Right atrium auricular region (tissue), 2 donors: ENCODE measurements around the gene EPM2A. TPM values are rescaled to one million over a fixed set of nuclear protein-coding genes. Genes with fewer than 3 reads are reported as not detected.

Experiments used
- DNase-seq: peaks from one replicate; pipeline ENCODE4 v3.0.0-alpha.2; 2019; ENCODE audit warnings: low spot score
- H3K27ac ChIP-seq, 2 donors: fragments of 200-600 bp; sonication (generic); 1 replicate in 1 of 2; 2 replicates in 1 of 2; pipeline ENCODE4 v1.5.1; 2016 to 2019
- H3K27me3 ChIP-seq, 2 donors: fragments of 200-600 bp; sonication (generic); one replicate each; pipeline versions ENCODE4 v1.5.1 to v1.6.0; 2017 to 2019
- H3K36me3 ChIP-seq: fragments of 200-600 bp; sonication (generic); one replicate; pipeline ENCODE4 v1.5.1; 2016
- H3K4me1 ChIP-seq, 2 donors: fragments of 200-600 bp; sonication (generic); one replicate each; pipeline versions ENCODE4 v1.5.1 to v1.6.0; 2017 to 2019
- H3K4me3 ChIP-seq, 2 donors: fragments of 200-600 bp; sonication (generic); 1 replicate in 1 of 2; 2 replicates in 1 of 2; pipeline ENCODE4 v1.5.1; 2017 to 2019; ENCODE audit warnings: mild to moderate bottlenecking in 1 of 2, moderate library complexity in 1 of 2
- H3K9me3 ChIP-seq, 2 donors: fragments of 200-600 bp; sonication (generic); one replicate each; pipeline ENCODE4 v1.5.1; 2019
- total RNA-seq, 2 donors: library from RNA; depleted of rRNA; stranded (reverse); fragments of >200 nt; gene quantifications; one replicate each; pipeline ENCODE4 v1.1.0, GENCODE V29; 2016
- TF ChIP-seq, protein P1 (sequence below), 2 donors: fragments of 200-600 bp; sonication (generic); IDR thresholded peaks; one replicate each; pipeline ENCODE4 v1.5.1; 2019; ENCODE audit warnings: antibody characterized with exemption in 2 of 2

The EPM2A gene
- total RNA-seq, 2 donors from 2014 or later, result 24.2 to 24.7 TPM

DNA sequence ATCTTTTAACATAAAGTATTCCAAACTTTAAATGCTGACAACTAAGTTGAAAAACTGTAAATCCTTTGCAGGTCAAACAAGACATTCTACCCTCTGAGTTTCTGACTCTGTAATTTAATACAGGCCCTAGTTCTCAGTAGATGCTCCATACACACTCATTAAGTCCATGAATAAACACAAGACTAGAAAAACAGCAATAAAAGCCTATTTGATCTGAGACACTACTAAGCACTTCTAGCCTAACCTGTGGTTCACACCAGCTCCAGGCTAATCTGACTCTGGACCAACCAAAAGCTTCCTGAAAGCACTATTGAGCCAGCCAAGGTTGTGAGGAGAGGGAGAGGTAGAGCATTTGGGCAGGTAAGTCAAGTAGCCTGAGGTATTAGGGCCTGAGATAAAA, 103.9 kb downstream of the EPM2A start:
- DNase-seq, result no peak
- Histone ChIP-seq H3K9me3 (no peaks in the 10 kb centered on the region), H3K36me3 (peaks cover 3% of the 10 kb centered on the region), H3K27ac (no peak overlapping the region), H3K4me1 (peaks cover 0 to 11% of the 10 kb centered on the region in 2 donors), H3K27me3 (no peaks in the 10 kb centered on the region), H3K4me3 (no peak overlapping the region)
- TF ChIP-seq, protein P1, sequence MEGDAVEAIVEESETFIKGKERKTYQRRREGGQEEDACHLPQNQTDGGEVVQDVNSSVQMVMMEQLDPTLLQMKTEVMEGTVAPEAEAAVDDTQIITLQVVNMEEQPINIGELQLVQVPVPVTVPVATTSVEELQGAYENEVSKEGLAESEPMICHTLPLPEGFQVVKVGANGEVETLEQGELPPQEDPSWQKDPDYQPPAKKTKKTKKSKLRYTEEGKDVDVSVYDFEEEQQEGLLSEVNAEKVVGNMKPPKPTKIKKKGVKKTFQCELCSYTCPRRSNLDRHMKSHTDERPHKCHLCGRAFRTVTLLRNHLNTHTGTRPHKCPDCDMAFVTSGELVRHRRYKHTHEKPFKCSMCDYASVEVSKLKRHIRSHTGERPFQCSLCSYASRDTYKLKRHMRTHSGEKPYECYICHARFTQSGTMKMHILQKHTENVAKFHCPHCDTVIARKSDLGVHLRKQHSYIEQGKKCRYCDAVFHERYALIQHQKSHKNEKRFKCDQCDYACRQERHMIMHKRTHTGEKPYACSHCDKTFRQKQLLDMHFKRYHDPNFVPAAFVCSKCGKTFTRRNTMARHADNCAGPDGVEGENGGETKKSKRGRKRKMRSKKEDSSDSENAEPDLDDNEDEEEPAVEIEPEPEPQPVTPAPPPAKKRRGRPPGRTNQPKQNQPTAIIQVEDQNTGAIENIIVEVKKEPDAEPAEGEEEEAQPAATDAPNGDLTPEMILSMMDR (IDR thresholded peaks at IDR 0.05), result no peak

DNA sequence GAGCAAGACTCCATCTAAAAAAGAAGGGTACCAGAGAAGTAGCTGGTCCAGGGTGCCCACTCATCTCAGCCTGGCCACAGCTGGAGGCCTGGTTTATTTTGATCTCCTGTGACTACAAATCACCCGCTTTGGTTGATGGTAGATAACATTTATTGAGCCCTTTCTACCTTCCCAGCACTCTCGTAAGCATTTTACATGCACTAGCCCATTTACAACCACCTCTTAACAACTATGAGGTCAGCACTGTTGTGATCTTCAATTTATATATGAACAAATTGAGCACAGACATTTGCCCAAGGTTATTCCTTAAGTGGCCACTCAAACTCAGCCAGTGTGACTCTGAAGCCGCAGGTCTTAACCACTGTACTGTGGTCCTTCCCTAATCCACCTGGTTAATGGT, 104.7 kb downstream of the EPM2A start:
- TF ChIP-seq, protein P1 (IDR thresholded peaks at IDR 0.05), result no peak
- no peak for DNase-seq
- no peaks in the 10 kb centered on the region for H3K27me3 ChIP-seq

DNA sequence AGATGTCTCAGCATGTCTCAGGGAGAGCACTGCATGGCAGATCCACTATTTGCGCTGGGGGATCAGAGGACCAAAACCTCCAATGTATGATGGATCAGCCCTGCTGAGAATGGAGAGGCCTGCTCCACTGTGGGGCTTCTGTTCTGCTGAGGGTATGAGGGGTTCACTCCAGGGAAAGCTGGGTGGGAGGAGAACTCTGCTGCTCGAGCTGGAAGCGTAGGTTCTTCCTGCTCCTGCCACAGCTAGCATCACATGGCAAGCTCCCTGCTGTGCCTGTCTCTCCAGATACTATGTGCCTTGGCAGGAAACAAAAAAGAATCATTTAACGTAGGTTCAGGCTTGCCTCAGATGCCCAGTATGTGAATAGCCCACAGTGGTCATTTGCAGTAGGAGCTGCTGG, 105.8 kb downstream of the EPM2A start:
- H3K9me3 ChIP-seq, result no peaks in the 10 kb centered on the region
- no peak overlapping the region for H3K27ac ChIP-seq
- no peaks in the 10 kb centered on the region for H3K27me3 ChIP-seq
- TF ChIP-seq, protein P1 (IDR thresholded peaks at IDR 0.05), result no peak
- H3K4me3 ChIP-seq, result no peak overlapping the region
- no peak for DNase-seq
- peaks cover 0 to 11% of the 10 kb centered on the region in 2 donors for H3K4me1 ChIP-seq
- H3K36me3 ChIP-seq, result peaks cover 3% of the 10 kb centered on the region

More for the DNA sequence above, 104.7 kb downstream of the EPM2A start:
- Histone ChIP-seq H3K27ac (no peak overlapping the region), H3K36me3 (peaks cover 3% of the 10 kb centered on the region), H3K4me3 (no peak overlapping the region), H3K9me3 (no peaks in the 10 kb centered on the region), H3K4me1 (peaks cover 0 to 11% of the 10 kb centered on the region in 2 donors)

DNA sequence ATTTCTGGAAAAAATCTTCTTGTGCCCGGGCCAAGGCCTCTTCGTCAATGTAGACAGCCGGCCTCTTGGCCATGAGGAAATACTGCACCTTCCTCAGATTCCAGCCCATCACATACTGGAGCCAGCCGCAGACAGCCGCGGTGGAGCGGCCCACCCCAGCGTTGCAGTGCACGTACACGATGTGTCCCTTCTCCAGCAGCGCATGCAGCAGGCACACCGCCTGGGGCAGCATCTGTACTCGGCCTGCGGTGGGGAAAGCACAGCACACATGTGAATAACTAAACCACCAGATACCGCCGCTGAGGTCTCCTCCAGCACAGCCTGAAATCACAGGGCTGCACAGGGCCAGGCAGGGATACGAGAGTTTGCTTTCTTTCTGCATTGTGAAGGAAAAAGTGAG, 107.9 kb downstream of the EPM2A start:
- TF ChIP-seq, protein P1 (IDR thresholded peaks at IDR 0.05), result no peak
- H3K4me3 ChIP-seq, result no peak overlapping the region
- no peak for DNase-seq
- no peaks in the 10 kb centered on the region for H3K9me3 ChIP-seq
- H3K27ac ChIP-seq, result no peak overlapping the region
- no peaks in the 10 kb centered on the region for H3K27me3 ChIP-seq
- no peaks in the 10 kb centered on the region for H3K4me1 ChIP-seq
- H3K36me3 ChIP-seq, result peaks cover 3% of the 10 kb centered on the region

DNA sequence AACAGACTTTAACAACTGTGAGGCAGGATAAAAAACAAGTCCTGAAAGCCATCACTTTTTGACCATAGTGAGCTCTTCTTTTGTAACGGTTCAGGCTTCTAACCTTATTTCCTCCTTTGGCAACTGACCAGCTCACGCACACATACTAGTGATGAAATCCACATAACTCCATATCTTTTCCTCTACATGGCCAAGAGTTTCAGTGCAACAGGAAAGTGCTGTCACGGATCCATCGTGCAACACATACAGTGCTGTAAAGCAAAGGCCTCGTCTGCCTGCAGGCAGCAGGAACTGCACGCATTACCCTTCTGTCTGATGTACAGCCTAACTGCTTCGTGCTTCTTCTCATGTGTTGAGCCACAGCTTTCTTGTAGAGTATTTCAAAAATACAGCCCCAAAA, 108.5 kb downstream of the EPM2A start:
- H3K4me1 ChIP-seq, result no peaks in the 10 kb centered on the region
- H3K27me3 ChIP-seq, result no peaks in the 10 kb centered on the region
- no peak overlapping the region for H3K27ac ChIP-seq
- no peaks in the 10 kb centered on the region for H3K9me3 ChIP-seq
- TF ChIP-seq, protein P1 (IDR thresholded peaks at IDR 0.05), result no peak
- no peak for DNase-seq
- H3K36me3 ChIP-seq, result peaks cover 3% of the 10 kb centered on the region
- no peak overlapping the region for H3K4me3 ChIP-seq

DNA sequence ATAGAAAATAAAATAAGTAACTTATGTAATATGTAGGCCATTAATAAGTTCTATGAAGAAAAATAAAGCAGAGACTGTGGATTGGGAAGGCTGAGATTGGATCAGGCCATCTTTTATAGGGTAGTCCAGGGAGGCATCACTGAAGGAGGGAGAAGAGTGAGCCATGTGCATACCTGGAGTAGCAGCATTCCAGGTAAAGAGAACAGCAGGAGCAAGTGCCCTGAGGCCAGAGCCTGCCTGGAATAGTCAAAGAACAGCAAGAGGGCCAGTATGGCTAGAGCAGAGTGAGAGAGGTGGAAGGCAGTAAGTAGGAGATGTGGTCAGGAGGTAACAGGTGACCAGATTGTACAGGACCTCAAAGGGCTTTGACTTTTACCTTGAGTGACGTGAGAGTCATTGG, 112.1 kb downstream of the EPM2A start:
- no peak overlapping the region for H3K4me3 ChIP-seq
- H3K36me3 ChIP-seq, result peaks cover 3% of the 10 kb centered on the region
- no peaks in the 10 kb centered on the region for H3K4me1 ChIP-seq
- no peaks in the 10 kb centered on the region for H3K9me3 ChIP-seq
- TF ChIP-seq, protein P1 (IDR thresholded peaks at IDR 0.05), result no peak
- H3K27ac ChIP-seq, result no peak overlapping the region
- DNase-seq, result no peak
- H3K27me3 ChIP-seq, result no peaks in the 10 kb centered on the region
